HUES48 (cell line): ENCODE results near the gene SMIM1.
"Not testable (repeated sequence)": the region's sequence is repeated elsewhere in the genome, so short reads cannot be mapped to it uniquely, and the experiment has no call there.

Experiments
- H3K27ac ChIP-seq: one replicate; pipeline ENCODE4 v1.7.0; 2013; ENCODE audit warnings: low read depth, low read length, inconsistent platforms
- H3K27me3 ChIP-seq: 2 replicates; pipeline ENCODE4 v1.6.1; 2013; ENCODE audit warnings: mild to moderate bottlenecking, low read length; ENCODE audit not compliant: control insufficient read depth, insufficient read depth
- H3K36me3 ChIP-seq: 2 replicates; pipeline ENCODE4 v1.6.1; 2013; ENCODE audit warnings: low read length; ENCODE audit not compliant: control insufficient read depth, insufficient read depth
- H3K4me1 ChIP-seq: 2 replicates; pipeline ENCODE4 v1.6.1; 2013; ENCODE audit warnings: mild to moderate bottlenecking, low read length; ENCODE audit not compliant: control insufficient read depth, insufficient read depth
- H3K4me3 ChIP-seq: 2 replicates; pipeline ENCODE4 v1.5.1; 2013; ENCODE audit warnings: mild to moderate bottlenecking, low read depth, low read length
- H3K9ac ChIP-seq: 2 replicates; pipeline ENCODE4 v1.6.1; 2013; ENCODE audit warnings: mild to moderate bottlenecking, low read depth, low read length, moderate library complexity
- H3K9me3 ChIP-seq: 2 replicates; pipeline ENCODE4 v1.6.1; 2013; ENCODE audit warnings: low read length; ENCODE audit not compliant: control insufficient read depth, insufficient read depth

SMIM1 gene

GRCh38 chr1:3804627-3804944 is 32.0 kb downstream of the SMIM1 start:
- H3K9me3 ChIP-seq = peaks cover 16% of the 10 kb centered on the region
- H3K27me3 ChIP-seq, H3K27ac ChIP-seq, H3K9ac ChIP-seq, H3K4me3 ChIP-seq, H3K36me3 ChIP-seq, H3K4me1 ChIP-seq: not testable (repeated sequence)

DNA sequence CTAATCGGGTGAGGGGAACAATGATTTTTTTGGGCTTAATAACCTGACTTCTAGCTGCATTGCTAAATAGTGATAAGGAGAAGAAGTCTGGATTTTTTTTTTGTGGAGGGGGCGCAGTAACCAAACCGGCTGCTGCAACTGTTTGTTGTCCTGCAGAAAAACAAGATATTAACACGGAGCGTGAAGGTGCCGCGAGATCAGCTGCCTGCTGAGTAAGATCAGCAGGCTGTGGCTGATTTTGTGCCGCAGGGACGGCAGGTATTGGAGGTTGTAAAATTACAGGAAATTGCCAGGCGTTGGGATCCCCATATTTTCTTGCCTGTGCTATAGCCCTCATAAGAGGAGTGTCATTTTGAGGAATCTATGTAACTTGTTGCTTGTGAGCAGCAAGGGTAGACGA is 32.5 kb downstream of the SMIM1 start:
- Histone ChIP-seq H3K4me3 (no peak overlapping the region), H3K9ac (no peak overlapping the region)

GRCh38 chr1:3807769-3808168 is 35.2 kb downstream of the SMIM1 start:
- Histone ChIP-seq H3K4me1 (no peaks in the 10 kb centered on the region), H3K9me3 (peaks cover 16% of the 10 kb centered on the region), H3K27me3 (no peaks in the 10 kb centered on the region), H3K4me3 (no peak overlapping the region), H3K27ac (no peak overlapping the region), H3K36me3 (no peaks in the 10 kb centered on the region), H3K9ac (no peak overlapping the region)

More for the DNA sequence above, 32.5 kb downstream of the SMIM1 start:
- H3K4me1 ChIP-seq = no peaks in the 10 kb centered on the region
- no peaks in the 10 kb centered on the region for H3K27me3 ChIP-seq
- H3K9me3 ChIP-seq = peaks cover 16% of the 10 kb centered on the region
- no peaks in the 10 kb centered on the region for H3K36me3 ChIP-seq
- no peak overlapping the region for H3K27ac ChIP-seq

GRCh38 chr1:3809680-3810079 is 37.1 kb downstream of the SMIM1 start:
- no peaks in the 10 kb centered on the region for H3K27me3 ChIP-seq
- peaks cover 13% of the 10 kb centered on the region for H3K9me3 ChIP-seq

GRCh38 chr1:3810149-3810761 is 37.7 kb downstream of the SMIM1 start:
- H3K9me3 ChIP-seq = peaks cover 13% of the 10 kb centered on the region
- not testable (repeated sequence) for H3K9ac ChIP-seq, H3K27me3 ChIP-seq, H3K4me1 ChIP-seq, H3K36me3 ChIP-seq, H3K27ac ChIP-seq, H3K4me3 ChIP-seq

More at GRCh38 chr1:3809680-3810079, 37.1 kb downstream of the SMIM1 start:
- Histone ChIP-seq H3K9ac (no peak overlapping the region), H3K27ac (no peak overlapping the region), H3K4me3 (no peak overlapping the region), H3K36me3 (0 out of 2 replicates have a peak, but pooled peaks cover 4% of the 10 kb centered on the region), H3K4me1 (no peaks in the 10 kb centered on the region)

- Histone ChIP-seq H3K9me3 (peaks cover 13% of the 10 kb centered on the region), H3K27me3 (no peaks in the 10 kb centered on the region), H3K4me1 (no peaks in the 10 kb centered on the region), H3K27ac (no peak overlapping the region), H3K9ac (no peak overlapping the region), H3K36me3 (0 out of 2 replicates have a peak, but pooled peaks cover 8% of the 10 kb centered on the region), H3K4me3 (no peak overlapping the region)
Measured at GRCh38 chr1:3811595-3811911, 39.0 kb downstream of the SMIM1 start.

DNA sequence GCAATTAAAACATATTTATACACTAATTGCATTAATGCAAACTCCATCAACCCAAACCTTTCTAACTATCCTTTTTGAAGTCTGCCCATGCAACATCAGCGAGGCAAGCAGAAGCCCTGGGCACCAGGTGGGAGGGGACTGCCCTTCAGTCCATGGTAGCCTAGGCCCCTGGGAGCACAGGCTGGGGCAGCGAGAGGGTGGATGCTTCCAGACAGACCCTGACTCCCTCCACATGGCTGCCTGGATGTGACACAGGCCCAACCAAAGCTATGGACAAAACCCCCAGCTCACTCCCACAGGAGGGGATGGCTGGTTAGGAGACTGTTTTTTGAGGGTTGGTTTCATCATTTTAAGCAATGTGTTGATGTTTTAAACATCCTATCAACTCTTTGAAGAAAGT is 41.5 kb downstream of the SMIM1 start:
- no peak overlapping the region for H3K4me3 ChIP-seq
- H3K9ac ChIP-seq = no peak overlapping the region
- H3K9me3 ChIP-seq = no peaks in the 10 kb centered on the region
- H3K27me3 ChIP-seq = no peaks in the 10 kb centered on the region
- peaks cover 9% of the 10 kb centered on the region; the same call in 1 of the 2 replicates for H3K36me3 ChIP-seq
- H3K4me1 ChIP-seq = no peaks in the 10 kb centered on the region
- H3K27ac ChIP-seq = no peak overlapping the region

- Histone ChIP-seq H3K36me3 (peaks cover 14% of the 10 kb centered on the region; the same call in 1 of the 2 replicates), H3K27ac (no peak overlapping the region), H3K4me1 (no peaks in the 10 kb centered on the region), H3K4me3 (no peak overlapping the region), H3K9ac (no peak overlapping the region), H3K27me3 (no peaks in the 10 kb centered on the region), H3K9me3 (no peaks in the 10 kb centered on the region)
Measured at GRCh38 chr1:3814771-3815561, 42.4 kb downstream of the SMIM1 start.

- Histone ChIP-seq H3K9me3 (no peaks in the 10 kb centered on the region), H3K9ac (no peak overlapping the region), H3K27ac (no peak overlapping the region), H3K27me3 (no peaks in the 10 kb centered on the region), H3K36me3 (peaks cover 24% of the 10 kb centered on the region), H3K4me1 (no peaks in the 10 kb centered on the region), H3K4me3 (no peak overlapping the region)
Measured at GRCh38 chr1:3816331-3817137, 44.0 kb downstream of the SMIM1 start.

GRCh38 chr1:3817138-3817740 is 44.7 kb downstream of the SMIM1 start:
- no peak overlapping the region for H3K4me3 ChIP-seq
- no peak overlapping the region for H3K27ac ChIP-seq
- no peaks in the 10 kb centered on the region for H3K27me3 ChIP-seq
- H3K36me3 ChIP-seq = peaks cover 24% of the 10 kb centered on the region
- H3K4me1 ChIP-seq = no peaks in the 10 kb centered on the region
- H3K9me3 ChIP-seq = no peaks in the 10 kb centered on the region
- no peak overlapping the region for H3K9ac ChIP-seq
